Endothelial cell of umbilical vein (primary cell): ENCODE data around the gene FAM193B.

Experiments
- EZH2 ChIP-seq: IDR thresholded peaks from 2 replicates; pipeline ENCODE4 v1.6.1; 2012; ENCODE audit warnings: borderline replicate concordance, low read depth, mild to moderate bottlenecking, moderate library complexity, low read length, inconsistent platforms; ENCODE audit not compliant: severe bottlenecking
- FOS ChIP-seq: IDR thresholded peaks from 2 replicates; pipeline ENCODE4 v1.6.1; 2011; ENCODE audit warnings: mild to moderate bottlenecking, low read length, moderate library complexity, borderline replicate concordance; ENCODE audit not compliant: insufficient read depth
- JUN ChIP-seq: IDR thresholded peaks from 2 replicates; pipeline ENCODE4 v1.6.1; 2011; ENCODE audit warnings: borderline replicate concordance, low read depth; ENCODE audit not compliant: insufficient read length, insufficient read depth
- POLR2A ChIP-seq: IDR thresholded peaks from 2 replicates; pipeline ENCODE4 v1.6.1; 2012; ENCODE audit warnings: low read depth, mild to moderate bottlenecking, control low read depth, low read length
- TF ChIP-seq, protein P1 (sequence below), 2 donors: IDR thresholded peaks; 1 replicate in 1 of 2; 2 replicates in 1 of 2; pipeline ENCODE4 v1.5.1; 2011; ENCODE audit warnings: low read length in 2 of 2, mild to moderate bottlenecking in 2 of 2, moderate library complexity in 2 of 2, control low read depth in 1 of 2, inconsistent platforms in 1 of 2, low read depth in 1 of 2; ENCODE audit not compliant: insufficient read depth in 1 of 2; ENCODE audit errors: extremely low read depth in 1 of 2

DNA sequence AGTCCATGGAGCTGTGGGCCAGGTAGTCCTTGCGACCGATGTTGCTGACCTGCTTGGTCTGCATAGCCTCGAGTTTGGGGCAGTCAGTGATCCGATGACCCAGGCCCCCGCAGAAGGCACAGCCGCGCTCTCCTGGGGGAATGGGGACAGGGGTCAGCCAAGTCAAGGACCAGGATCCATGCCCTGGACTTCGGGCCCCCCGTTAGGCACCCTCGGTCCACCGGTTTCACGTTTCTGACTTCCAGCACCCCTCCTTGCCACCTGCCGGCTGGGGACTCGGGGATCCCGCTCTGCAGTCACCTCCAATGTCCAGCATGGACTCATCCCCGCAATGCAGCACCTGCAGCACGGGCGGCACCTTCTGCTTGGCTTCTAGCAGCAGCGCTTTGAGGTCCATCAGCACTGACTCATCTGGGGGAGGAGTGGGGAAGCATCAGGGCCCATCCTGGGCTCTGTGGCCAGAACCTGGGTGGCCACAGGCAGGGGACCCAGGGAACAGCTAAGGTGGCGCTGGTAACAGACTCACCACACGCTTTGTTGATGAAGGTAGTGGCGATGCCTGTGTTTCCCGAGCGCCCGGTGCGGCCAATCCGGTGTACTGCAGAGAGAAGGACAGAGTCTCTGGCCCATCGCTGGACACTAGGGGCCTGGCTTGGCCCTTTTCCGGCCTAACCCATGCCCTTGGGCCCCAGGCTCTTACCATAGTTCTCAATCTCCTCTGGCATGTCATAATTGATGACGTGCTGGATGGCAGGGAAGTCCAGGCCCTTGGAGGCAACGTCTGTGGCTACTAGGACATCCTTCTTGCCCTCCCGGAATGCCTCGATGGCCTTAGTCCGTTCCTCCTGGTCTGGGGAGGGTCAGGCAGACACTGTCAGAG, 42.3 kb downstream of the FAM193B start:
- TF ChIP-seq POLR2A (no peak), EZH2 (no peak), FOS (no peak), JUN (no peak)
- TF ChIP-seq, protein P1, sequence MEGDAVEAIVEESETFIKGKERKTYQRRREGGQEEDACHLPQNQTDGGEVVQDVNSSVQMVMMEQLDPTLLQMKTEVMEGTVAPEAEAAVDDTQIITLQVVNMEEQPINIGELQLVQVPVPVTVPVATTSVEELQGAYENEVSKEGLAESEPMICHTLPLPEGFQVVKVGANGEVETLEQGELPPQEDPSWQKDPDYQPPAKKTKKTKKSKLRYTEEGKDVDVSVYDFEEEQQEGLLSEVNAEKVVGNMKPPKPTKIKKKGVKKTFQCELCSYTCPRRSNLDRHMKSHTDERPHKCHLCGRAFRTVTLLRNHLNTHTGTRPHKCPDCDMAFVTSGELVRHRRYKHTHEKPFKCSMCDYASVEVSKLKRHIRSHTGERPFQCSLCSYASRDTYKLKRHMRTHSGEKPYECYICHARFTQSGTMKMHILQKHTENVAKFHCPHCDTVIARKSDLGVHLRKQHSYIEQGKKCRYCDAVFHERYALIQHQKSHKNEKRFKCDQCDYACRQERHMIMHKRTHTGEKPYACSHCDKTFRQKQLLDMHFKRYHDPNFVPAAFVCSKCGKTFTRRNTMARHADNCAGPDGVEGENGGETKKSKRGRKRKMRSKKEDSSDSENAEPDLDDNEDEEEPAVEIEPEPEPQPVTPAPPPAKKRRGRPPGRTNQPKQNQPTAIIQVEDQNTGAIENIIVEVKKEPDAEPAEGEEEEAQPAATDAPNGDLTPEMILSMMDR (IDR thresholded peaks at IDR 0.05; ENCODE audit: extremely low read depth in 1 of 2, insufficient read depth in 1 of 2, low read depth in 1 of 2, low read length in 2 of 2): no peak
